Suppressor macrophage treated with lipopolysaccharide for 4 hours (primary cell): Measurements from ENCODE around the gene BIN1.
A peak's percentile ranks its signal among the peaks of the same experiment; 100 is the strongest.

ENCODE experiments used
- DNase-seq: peaks from one replicate; pipeline ENCODE4 v3.0.0-alpha.2; 2020

BIN1 gene

GRCh38 chr2:127090281-127091120 is 16.5 kb downstream of the BIN1 start:
- no peak for DNase-seq

GRCh38 chr2:127089478-127090235 is 17.3 kb downstream of the BIN1 start:
- no peak for DNase-seq

- DNase-seq = no peak
These were observed 18.2 kb downstream of the BIN1 start for GRCh38 chr2:127088706-127089105.

GRCh38 chr2:127087791-127088495 is 19.0 kb downstream of the BIN1 start:
- DNase-seq = no peak

- peak; percentile 91 for DNase-seq
These were observed 19.8 kb downstream of the BIN1 start for GRCh38 chr2:127086990-127087790.

- DNase-seq = no peak
These were observed 21.7 kb downstream of the BIN1 start for GRCh38 chr2:127085317-127085681.

- peak; percentile 61 for DNase-seq
These were observed 22.2 kb downstream of the BIN1 start for GRCh38 chr2:127084611-127085316.

- DNase-seq = peak; percentile 64
These were observed 23.0 kb downstream of the BIN1 start for GRCh38 chr2:127083819-127084503.

GRCh38 chr2:127082974-127083373 is 24.0 kb downstream of the BIN1 start:
- peak; percentile 52 for DNase-seq

- peak; percentile 49 for DNase-seq
These were observed 24.9 kb downstream of the BIN1 start for GRCh38 chr2:127081826-127082633.

GRCh38 chr2:127080938-127081755 is 25.8 kb downstream of the BIN1 start:
- DNase-seq = peak; percentile 87

GRCh38 chr2:127080226-127080937 is 26.6 kb downstream of the BIN1 start:
- DNase-seq = no peak

GRCh38 chr2:127079358-127079920 is 27.5 kb downstream of the BIN1 start:
- DNase-seq = no peak

- DNase-seq = no peak
These were observed 28.2 kb downstream of the BIN1 start for GRCh38 chr2:127078666-127079270.

GRCh38 chr2:127078028-127078427 is 28.9 kb downstream of the BIN1 start:
- no peak for DNase-seq

GRCh38 chr2:127076924-127077323 is 30.0 kb downstream of the BIN1 start:
- DNase-seq = no peak

GRCh38 chr2:127076290-127076689 is 30.7 kb downstream of the BIN1 start:
- no peak for DNase-seq

GRCh38 chr2:127075821-127076220 is 31.1 kb downstream of the BIN1 start:
- DNase-seq = no peak
